IMR-90 (cell line): ENCODE results near the gene ECSIT. TPM values are rescaled to one million over a fixed set of nuclear protein-coding genes. Genes with fewer than 3 reads are reported as not detected.

Experiments
- ATAC-seq: fragments of 200-7000 bp; cut with Tn5 transposase; 2 replicates; pipeline ENCODE4 v1.9.1; 2020; ENCODE audit warnings: low read depth, mild to moderate bottlenecking, moderate library complexity
- BruUV-seq: library from RNA; stranded (reverse); fragments of 400-500 nt; replicated peaks from 2 replicates; lab custom pipeline; 2021; lab: Mats Ljungman, UMichigan
- CTCF ChIA-PET: fragments of 300-600 bp; formaldehyde crosslinking; extraction: SDS; loops from one replicate; lab custom pipeline; 2021; ENCODE audit warnings: antibody characterized with exemption; lab: Yijun Ruan, JAX
- POLR2A ChIA-PET: fragments of 300-600 bp; sonication (Branson Sonifier 250); formaldehyde crosslinking; loops from one replicate; lab custom pipeline; 2022; ENCODE audit warnings: antibody characterized with exemption; ENCODE audit not compliant: unreplicated experiment; lab: Charles Lee
- DNase-seq: peaks from one replicate; pipeline ENCODE4 v3.0.0; 2013
- H2AFZ ChIP-seq: replicated peaks from 2 replicates; pipeline ENCODE3; 2013; ENCODE audit warnings: low read length, mild to moderate bottlenecking; ENCODE audit not compliant: poor library complexity
- H2AK5ac ChIP-seq: 2 replicates; pipeline ENCODE4 v1.6.1; 2013; ENCODE audit warnings: low read depth, low read length, inconsistent platforms
- H2AK9ac ChIP-seq: replicated peaks from 2 replicates; pipeline ENCODE3; 2013; ENCODE audit warnings: mild to moderate bottlenecking, low read depth, low read length, moderate library complexity; ENCODE audit not compliant: poor library complexity
- H2BK120ac ChIP-seq: 2 replicates; pipeline ENCODE4 v1.6.1; 2013; ENCODE audit warnings: low read depth, low read length, inconsistent platforms
- H2BK15ac ChIP-seq: 3 replicates; pipeline ENCODE4 v1.6.1; 2013; ENCODE audit warnings: low read depth, low read length, inconsistent platforms
- H2BK20ac ChIP-seq: 2 replicates; pipeline ENCODE4 v1.6.1; 2013; ENCODE audit warnings: low read depth, mild to moderate bottlenecking, inconsistent platforms, low read length, moderate library complexity
- H2BK5ac ChIP-seq: 2 replicates; pipeline ENCODE4 v1.6.1; 2013; ENCODE audit warnings: mild to moderate bottlenecking, low read depth, low read length, inconsistent platforms; ENCODE audit not compliant: poor library complexity, severe bottlenecking
- H3K14ac ChIP-seq: replicated peaks from 2 replicates; pipeline ENCODE4 v1.6.1; 2013; ENCODE audit warnings: low read depth, low read length, inconsistent platforms
- H3K18ac ChIP-seq: 2 replicates; pipeline ENCODE4 v1.6.1; 2013; ENCODE audit warnings: low read depth, low read length, control low read depth
- H3K23ac ChIP-seq: 2 replicates; pipeline ENCODE4 v1.6.1; 2013; ENCODE audit warnings: low read depth, low read length, inconsistent platforms
- H3K27ac ChIP-seq: 2 replicates; pipeline ENCODE4 v1.5.1; 2013; ENCODE audit warnings: mild to moderate bottlenecking, control low read depth, low read length; ENCODE audit not compliant: insufficient read depth
- H3K27me3 ChIP-seq: 2 replicates; pipeline ENCODE4 v1.6.1; 2013; ENCODE audit warnings: low read length; ENCODE audit not compliant: control insufficient read depth, insufficient read depth
- H3K36me3 ChIP-seq: 2 replicates; pipeline ENCODE4 v1.6.1; 2013; ENCODE audit warnings: low read length, mixed read lengths; ENCODE audit not compliant: control insufficient read depth, insufficient read depth
- H3K4ac ChIP-seq: 2 replicates; pipeline ENCODE4 v1.6.1; 2013; ENCODE audit warnings: low read depth, low read length, inconsistent platforms
- H3K4me1 ChIP-seq: 2 replicates; pipeline ENCODE4 v1.6.1; 2013; ENCODE audit warnings: low read length, mixed read lengths; ENCODE audit not compliant: control insufficient read depth, insufficient read depth
- H3K4me2 ChIP-seq: 2 replicates; pipeline ENCODE4 v1.6.1; 2013; ENCODE audit warnings: low read depth, mild to moderate bottlenecking, control low read depth, low read length, moderate library complexity
- H3K4me3 ChIP-seq: 2 replicates; pipeline ENCODE4 v1.5.1; 2013; ENCODE audit warnings: low read depth, mild to moderate bottlenecking, control low read depth, low read length, moderate library complexity; ENCODE audit not compliant: insufficient read depth
- H3K56ac ChIP-seq: 2 replicates; pipeline ENCODE4 v1.6.1; 2013; ENCODE audit warnings: low read length, inconsistent platforms; ENCODE audit not compliant: insufficient read depth; ENCODE audit errors: extremely low read depth
- H3K79me1 ChIP-seq, 2 experiments: 2 replicates each; pipeline ENCODE4 v1.6.1; 2013; ENCODE audit warnings: low read length in 2 of 2, inconsistent platforms in 1 of 2, low read depth in 1 of 2
- H3K9ac ChIP-seq: 2 replicates; pipeline ENCODE4 v1.6.1; 2013; ENCODE audit warnings: low read depth, low read length, control low read depth
- H3K9me1 ChIP-seq: 2 replicates; pipeline ENCODE4 v1.6.1; 2013; ENCODE audit warnings: low read length, inconsistent platforms; ENCODE audit not compliant: insufficient read depth
- H3K9me3 ChIP-seq: 2 replicates; pipeline ENCODE4 v1.6.1; 2013; ENCODE audit warnings: low read length; ENCODE audit not compliant: control insufficient read depth, insufficient read depth
- H4K20me1 ChIP-seq: 2 replicates; pipeline ENCODE4 v1.6.1; 2013; ENCODE audit warnings: low read length, inconsistent platforms; ENCODE audit not compliant: insufficient read depth
- H4K5ac ChIP-seq: 2 replicates; pipeline ENCODE4 v1.6.1; 2013; ENCODE audit warnings: mild to moderate bottlenecking, low read depth, low read length, control low read depth
- H4K8ac ChIP-seq, 2 experiments: 2 replicates each; pipeline ENCODE4 v1.6.1; 2013; ENCODE audit warnings: low read depth in 2 of 2, low read length in 2 of 2, control low read depth in 1 of 2, inconsistent platforms in 1 of 2
- H4K91ac ChIP-seq: 2 replicates; pipeline ENCODE4 v1.6.1; 2013; ENCODE audit warnings: low read depth, low read length, inconsistent platforms; ENCODE audit not compliant: insufficient read depth
- BHLHE40 ChIP-seq: fragments of 150-350 bp; IDR thresholded peaks from 2 replicates; pipeline ENCODE4 v1.6.1; 2016; ENCODE audit warnings: mild to moderate bottlenecking, low read depth, low read length
- CEBPB ChIP-seq: IDR thresholded peaks from 2 replicates; pipeline ENCODE4 v1.6.1; 2012; ENCODE audit warnings: low read depth, low read length, improper control_type of control experiment
- CHD1 ChIP-seq: IDR thresholded peaks from 2 replicates; pipeline ENCODE4 v1.6.1; 2012; ENCODE audit warnings: low read depth, low read length, improper control_type of control experiment
- CTCF ChIP-seq: conservative IDR thresholded peaks from 2 replicates; pipeline ENCODE4 v1.5.1; 2012; ENCODE audit warnings: mild to moderate bottlenecking, low read depth, low read length, improper control_type of control experiment
- ELK1 ChIP-seq: fragments of 150-350 bp; IDR thresholded peaks from 2 replicates; pipeline ENCODE4 v1.6.1; 2016; ENCODE audit warnings: low read depth, mild to moderate bottlenecking, low read length, moderate library complexity, borderline replicate concordance
- FOS ChIP-seq: fragments of 150-350 bp; IDR thresholded peaks from 2 replicates; pipeline ENCODE4 v1.6.1; 2016; ENCODE audit warnings: low read depth, low read length
- MAZ ChIP-seq: IDR thresholded peaks from 2 replicates; pipeline ENCODE4 v1.6.1; 2012; ENCODE audit warnings: low read depth, mild to moderate bottlenecking, low read length, improper control_type of control experiment, moderate library complexity, borderline replicate concordance
- NFE2L2 ChIP-seq: fragments of 150-350 bp; IDR thresholded peaks from 2 replicates; pipeline ENCODE4 v1.6.1; 2016; ENCODE audit warnings: low read depth, mild to moderate bottlenecking, low read length
- POLR2A ChIP-seq: IDR thresholded peaks from 2 replicates; pipeline ENCODE4 v1.6.1; 2012; ENCODE audit warnings: mild to moderate bottlenecking, low read depth, low read length
- RAD21 ChIP-seq: IDR thresholded peaks from 2 replicates; pipeline ENCODE4 v1.6.1; 2012; ENCODE audit warnings: low read length, improper control_type of control experiment
- RCOR1 ChIP-seq: IDR thresholded peaks from 2 replicates; pipeline ENCODE4 v1.6.1; 2012; ENCODE audit warnings: mild to moderate bottlenecking, low read length, improper control_type of control experiment; ENCODE audit not compliant: insufficient replicate concordance
- RFX5 ChIP-seq: IDR thresholded peaks from 2 replicates; pipeline ENCODE4 v1.8.0; 2012; ENCODE audit warnings: low read depth, mild to moderate bottlenecking, low read length, moderate library complexity
- SMC3 ChIP-seq: fragments of 150-350 bp; IDR thresholded peaks from 2 replicates; pipeline ENCODE4 v1.6.1; 2016; ENCODE audit warnings: low read depth, mild to moderate bottlenecking, antibody characterized with exemption, low read length, moderate library complexity
- USF2 ChIP-seq: fragments of 150-350 bp; IDR thresholded peaks from 2 replicates; pipeline ENCODE4 v1.6.1; 2017; ENCODE audit warnings: mild to moderate bottlenecking, antibody characterized with exemption, low read length, low read depth
- WGBS, 2 experiments: methylation state at CpG; one replicate each; pipeline versions ENCODE4 v1.1.5 to v1.1.7; 2013; ENCODE audit warnings: missing lambda C conversion rate in 2 of 2; ENCODE audit not compliant: insufficient read length in 1 of 2; ENCODE audit errors: extremely low coverage in 2 of 2; 5-methylcytosine and 5-hydroxymethylcytosine counted together
- dilution Hi-C: fragments of 300-500 bp; cut with HindIII; formaldehyde crosslinking; loops from one replicate; pipeline ENCODE4 v1.14.3; 2018; ENCODE audit warnings: low sequenced_read_pairs; ENCODE audit not compliant: unreplicated experiment
- in situ Hi-C: fragments of 300-500 bp; cut with MboI; formaldehyde crosslinking; loops from 3 replicates; pipeline ENCODE4 v1.14.3; 2019; ENCODE audit warnings: low sequenced_read_pairs, inconsistent platforms, mixed read lengths
- intact Hi-C: fragments of 100-400 bp; cut with micrococcal nuclease; formaldehyde crosslinking; loops from 2 replicates; pipeline ENCODE4 v1.10.0; 2022
- polyA plus RNA-seq, 3 experiments: library from polyadenylated mRNA; depleted of rRNA; stranded (reverse); fragments of >200 nt; gene quantifications; 2 replicates each; pipeline ENCODE4 v1.2.3, GENCODE V29; 2012; ENCODE audit warnings: low replicate concordance in 1 of 3
- total RNA-seq: library from RNA; depleted of rRNA; stranded (reverse); fragments of >200 nt; gene quantifications from 2 replicates; pipeline ENCODE4 v1.2.3, GENCODE V29; 2012

Gene ECSIT
- total and polyA plus RNA-seq, 2 of the 4 experiments (the other 2 are of a cell fraction) = 30.5 to 42.3 TPM

GRCh38 chr19:11496391-11497163 is 32.4 kb downstream of the ECSIT start:
- no peak overlapping the region for H3K18ac ChIP-seq
- no peak overlapping the region for H2BK20ac ChIP-seq
- CTCF ChIA-PET = interaction anchor here (1.3 kb wide), 1 partner anchor 14 kb away, joined by 3 read pairs; no protein-coding TSS in a partner anchor
- ATAC-seq (peak; percentile 98), DNase-seq (peak; percentile 86)
- POLR2A ChIA-PET = no interaction called here
- H3K9ac ChIP-seq = no peak overlapping the region
- WGBS, 2 experiments = 80% methylated on average over 2 of the region's 17 CpGs; no CpG with 5 or more reads in 1 of the 2 experiments
- peaks cover 8% of the 10 kb centered on the region for H3K36me3 ChIP-seq
- H4K20me1 ChIP-seq = no peaks in the 10 kb centered on the region; the same call in 1 of the 2 replicates
- H2AK5ac ChIP-seq = peak overlapping the region; percentile 43; the same call in 1 of the 2 replicates
- intact Hi-C loops = loop anchor here (1.0 kb wide), 2 partner anchors 63 to 91 kb away; partner anchors contain the start of gene ELOF1
- H3K56ac ChIP-seq = no peak overlapping the region
- in situ Hi-C loops = no loop called here
- H3K4me1 ChIP-seq = peaks cover 3% of the 10 kb centered on the region
- H3K9me3 ChIP-seq = no peaks in the 10 kb centered on the region
- peaks cover 0 to 22% of the 10 kb centered on the region in 2 experiments; a peak in 2 of 4 replicates for H3K79me1 ChIP-seq
- dilution Hi-C loops = no loop called here
- no peak overlapping the region for H4K5ac ChIP-seq
- H2AFZ ChIP-seq = peak overlapping the region; percentile 58
- H2BK15ac ChIP-seq = no peak overlapping the region
- no TSS peak for BruUV-seq
- H3K27ac ChIP-seq = no peak overlapping the region
- peaks cover 7% of the 10 kb centered on the region; the same call in 1 of the 2 replicates for H3K9me1 ChIP-seq
- H2BK120ac ChIP-seq = no peak overlapping the region
- H3K4me3 ChIP-seq = no peak overlapping the region
- H2BK5ac ChIP-seq = no peak overlapping the region
- H2AK9ac ChIP-seq = peak overlapping the region; percentile 91
- H3K4ac ChIP-seq = no peak overlapping the region; the same call in 1 of the 2 replicates
- H4K91ac ChIP-seq = no peak overlapping the region
- H3K27me3 ChIP-seq = no peaks in the 10 kb centered on the region
- H3K23ac ChIP-seq = no peak overlapping the region
- H3K14ac ChIP-seq = no peak overlapping the region
- no peak overlapping the region for H3K4me2 ChIP-seq
- H4K8ac ChIP-seq = no peak overlapping the region
- no peak for TF ChIP-seq CEBPB
- no peak for TF ChIP-seq ELK1
- peak; percentile 77 for TF ChIP-seq RAD21
- TF ChIP-seq FOS = peak; percentile 57; the same call in 1 of the 2 replicates
- TF ChIP-seq NFE2L2 = no peak
- no peak for TF ChIP-seq POLR2A
- TF ChIP-seq CHD1 = no peak
- peak; percentile 32; the same call in 1 of the 2 replicates for TF ChIP-seq MAZ
- TF ChIP-seq CTCF = peak; percentile 80
- no peak for TF ChIP-seq BHLHE40
- no peak for TF ChIP-seq RFX5
- peak; percentile 81 for TF ChIP-seq RCOR1
- TF ChIP-seq SMC3 = peak; percentile 90
- TF ChIP-seq USF2 = no peak
